T-cell (primary cell): Measurements from ENCODE around the gene FAM114A1. TPM values are rescaled to one million over a fixed set of nuclear protein-coding genes. Genes with fewer than 3 reads are reported as not detected.
"Not testable (repeated sequence)": the region's sequence is repeated elsewhere in the genome, so short reads cannot be mapped to it uniquely, and the experiment has no call there.

Experiments
- ATAC-seq, 4 experiments: fragments of 200-7000 bp in 3 of 4; fragments of 150-1000 bp in 1 of 4; cut with Tn5 transposase; replicated peaks in 1 of 4; 1 replicate in 3 of 4; 2 replicates in 1 of 4; pipeline ENCODE4 v1.10.0; 2021; ENCODE audit warnings: moderate library complexity in 3 of 4, mild to moderate bottlenecking in 2 of 4, moderate number of reproducible peaks in 1 of 4
- CTCF ChIA-PET, 2 donors: fragments of 300-600 bp; sonication (Branson Sonifier 250); formaldehyde crosslinking; loops; one replicate each; lab custom pipeline; 2022; ENCODE audit warnings: antibody characterized with exemption in 2 of 2; lab: Charles Lee
- POLR2A ChIA-PET, 2 donors: fragments of 300-600 bp; sonication (Branson Sonifier 250); formaldehyde crosslinking; loops; one replicate each; lab custom pipeline; 2022; ENCODE audit warnings: antibody characterized with exemption in 2 of 2; lab: Charles Lee
- DNase-seq, 35 experiments: peaks; one replicate each; pipeline versions ENCODE4 v3.0.0 to v3.0.0-alpha.2; 2013 to 2023
- H3K27ac ChIP-seq: one replicate; pipeline ENCODE4 v1.5.1; 2013; ENCODE audit warnings: low read length
- H3K27me3 ChIP-seq, 2 experiments: replicated peaks in 1 of 2; 1 replicate in 1 of 2; 2 replicates in 1 of 2; pipeline versions ENCODE4 v1.6.1 to v1.7.0; 2013; ENCODE audit warnings: low read length in 1 of 2, mixed read lengths in 1 of 2; ENCODE audit not compliant: control insufficient read depth in 2 of 2, insufficient read depth in 2 of 2; ENCODE audit errors: extremely low read depth in 1 of 2
- H3K36me3 ChIP-seq, 2 donors: 1 replicate in 1 of 2; 2 replicates in 1 of 2; pipeline versions ENCODE4 v1.6.1 to v1.7.0; 2013; ENCODE audit warnings: low read length in 1 of 2; ENCODE audit not compliant: control insufficient read depth in 2 of 2, insufficient read depth in 1 of 2; ENCODE audit errors: extremely low read depth in 1 of 2
- H3K4me1 ChIP-seq, 2 experiments: 1 replicate in 1 of 2; 2 replicates in 1 of 2; pipeline versions ENCODE4 v1.6.1 to v1.7.0; 2013; ENCODE audit warnings: low read length in 2 of 2, mixed read lengths in 1 of 2; ENCODE audit not compliant: insufficient read depth in 2 of 2, control insufficient read depth in 1 of 2; ENCODE audit errors: extremely low read depth in 1 of 2
- H3K4me3 ChIP-seq, 2 donors: 1 replicate in 1 of 2; 2 replicates in 1 of 2; pipeline versions ENCODE4 v1.5.1 to v1.7.0; 2013; ENCODE audit warnings: mild to moderate bottlenecking in 2 of 2, low read length in 1 of 2, moderate library complexity in 1 of 2; ENCODE audit not compliant: control insufficient read depth in 1 of 2; ENCODE audit errors: extremely low read depth in 1 of 2
- H3K9me3 ChIP-seq: 2 replicates; pipeline ENCODE4 v1.7.0; 2013
- H3K27ac Mint-ChIP-seq, 2 donors: one replicate each; pipeline ENCODE4 v1.8.0; 2020 to 2021; ENCODE audit warnings: mild to moderate bottlenecking in 2 of 2, mixed read lengths in 2 of 2
- H3K27me3 Mint-ChIP-seq, 2 donors: one replicate each; pipeline ENCODE4 v1.8.0; 2021 to 2022; ENCODE audit warnings: mixed read lengths in 2 of 2
- H3K36me3 Mint-ChIP-seq: one replicate; pipeline ENCODE4 v1.8.0; 2021; ENCODE audit warnings: mixed read lengths
- H3K4me1 Mint-ChIP-seq, 3 donors: one replicate each; pipeline ENCODE4 v1.8.0; 2020 to 2022; ENCODE audit warnings: mixed read lengths in 3 of 3, mild to moderate bottlenecking in 1 of 3
- H3K4me3 Mint-ChIP-seq, 3 donors: one replicate each; pipeline ENCODE4 v1.8.0; 2020 to 2022; ENCODE audit warnings: mild to moderate bottlenecking in 3 of 3, mixed read lengths in 3 of 3, moderate library complexity in 3 of 3
- H3K9me3 Mint-ChIP-seq, 3 donors: one replicate each; pipeline ENCODE4 v1.8.0; 2020 to 2022; ENCODE audit warnings: mixed read lengths in 3 of 3
- WGBS: methylation state at CpG from one replicate; pipeline ENCODE4 v1.1.5; 2013; ENCODE audit warnings: missing lambda C conversion rate; ENCODE audit not compliant: insufficient coverage; 5-methylcytosine and 5-hydroxymethylcytosine counted together
- total RNA-seq, 35 experiments: library from RNA in 6 of 35; stranded (reverse) in 6 of 35; fragments of 120-200 nt in 1 of 35; gene quantifications; one replicate each; pipeline versions ENCODE4 v1.2.1 to v1.2.4 and lab custom pipeline; 2013 to 2026

The FAM114A1 gene
- total RNA-seq, 5 donors from 2014 or later (not counting 1 experiment from before 2014, with no cell fraction given): 0.35 to 0.79 (median 0.39) TPM; not detected in 1

DNA sequence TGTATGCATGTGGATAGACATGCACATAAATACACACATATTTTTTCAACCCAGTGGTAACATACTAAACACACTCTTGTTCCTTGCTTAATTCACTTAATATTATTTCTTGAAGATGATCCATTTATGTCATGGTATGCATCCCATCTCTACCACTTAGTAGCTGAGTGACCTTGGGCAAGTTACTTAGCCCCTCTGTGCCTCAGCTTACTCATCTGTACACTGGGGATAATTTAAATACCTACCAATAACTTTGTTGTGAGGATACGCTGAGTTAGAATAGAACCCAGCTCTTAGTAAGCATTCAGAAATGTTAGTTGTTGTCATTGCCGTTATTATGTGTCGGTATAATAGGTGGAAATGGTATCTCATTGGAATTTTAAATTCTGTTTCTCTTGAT, 41.4 kb downstream of the FAM114A1 start:
- H3K4me3 Mint-ChIP-seq: no peak overlapping the region
- no peak for DNase-seq
- Histone ChIP-seq H3K36me3 (no peaks in the 10 kb centered on the region), H3K4me1 (no peaks in the 10 kb centered on the region), H3K9me3 (no peaks in the 10 kb centered on the region), H3K4me3 (no peak overlapping the region), H3K27ac (no peak overlapping the region), H3K27me3 (no peaks in the 10 kb centered on the region)
- CTCF ChIA-PET: interaction anchor here in 1 of 2 donors (1.0 kb wide), 1 partner anchor 10 kb away, joined by 4 read pairs; no protein-coding TSS in a partner anchor
- no peak overlapping the region for H3K27ac Mint-ChIP-seq
- H3K9me3 Mint-ChIP-seq: no peaks in the 10 kb centered on the region
- no peak for ATAC-seq
- POLR2A ChIA-PET: interaction anchor here in 1 of 2 donors (0.6 kb wide), 1 partner anchor 149 kb away, joined by 3 read pairs; no protein-coding TSS in a partner anchor
- no CpG with 5 or more reads among the region's 3 CpGs for WGBS
- H3K27me3 Mint-ChIP-seq: peaks cover 0 to 4% of the 10 kb centered on the region in 2 donors
- H3K4me1 Mint-ChIP-seq: no peaks in the 10 kb centered on the region
- H3K36me3 Mint-ChIP-seq: no peaks in the 10 kb centered on the region

DNA sequence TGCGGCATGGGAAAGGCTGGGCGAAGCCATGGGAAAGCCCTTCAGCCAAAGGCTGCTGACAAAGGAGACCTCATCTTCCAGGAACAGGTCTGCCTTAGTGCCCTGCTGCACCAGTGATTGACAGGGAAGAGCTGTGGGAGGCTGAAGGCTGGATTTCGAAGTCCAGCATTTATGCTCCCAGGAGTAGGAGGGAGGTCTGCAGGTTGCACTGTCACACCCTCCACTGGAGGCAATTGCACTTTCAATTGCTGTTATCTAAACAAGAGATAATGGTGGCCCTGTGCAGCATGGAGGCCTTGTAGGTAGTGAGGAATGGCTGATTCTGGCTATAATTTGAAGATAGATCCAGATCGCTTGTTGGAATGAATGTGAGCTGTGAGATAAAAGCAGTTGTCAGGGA, 43.7 kb downstream of the FAM114A1 start:
- no peaks in the 10 kb centered on the region for H3K4me1 ChIP-seq
- H3K9me3 ChIP-seq: no peaks in the 10 kb centered on the region
- H3K4me1 Mint-ChIP-seq: peaks cover 8 to 10% (median 9%) of the 10 kb centered on the region in 3 donors
- peaks cover 0 to 4% of the 10 kb centered on the region in 2 donors for H3K27me3 Mint-ChIP-seq
- H3K4me3 ChIP-seq: no peak overlapping the region
- no peak for ATAC-seq
- H3K27me3 ChIP-seq: no peaks in the 10 kb centered on the region
- H3K9me3 Mint-ChIP-seq: no peaks in the 10 kb centered on the region
- no peaks in the 10 kb centered on the region for H3K36me3 Mint-ChIP-seq
- H3K4me3 Mint-ChIP-seq: no peak overlapping the region
- WGBS: 96% methylated on average over 3 of the region's 4 CpGs
- CTCF ChIA-PET: interaction anchor here (0.6 to 0.7 kb wide), 2 partner anchors 147 to 645 kb away, joined by 3 read pairs; no protein-coding TSS in a partner anchor
- H3K27ac Mint-ChIP-seq: no peak overlapping the region
- POLR2A ChIA-PET: no interaction called here
- H3K27ac ChIP-seq: no peak overlapping the region
- H3K36me3 ChIP-seq: no peaks in the 10 kb centered on the region
- DNase-seq: no peak

DNA sequence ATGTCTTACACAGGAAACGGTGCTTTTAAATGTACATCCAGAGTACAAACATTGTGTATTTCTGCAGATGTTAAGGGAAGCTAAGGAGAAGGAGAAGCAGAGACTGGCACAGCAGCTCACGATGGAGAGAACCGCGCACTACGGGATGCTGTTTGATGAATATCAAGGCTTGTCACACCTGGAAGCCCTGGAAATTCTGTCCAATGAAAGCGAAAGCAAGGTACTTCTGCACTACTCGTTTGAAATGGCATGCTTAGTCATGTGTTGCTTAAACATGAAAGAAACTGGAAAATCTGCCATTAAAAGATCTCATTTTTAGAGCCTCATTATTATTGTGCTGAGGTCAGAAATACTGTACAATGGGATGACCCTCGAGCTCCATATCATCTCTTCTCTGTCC, 47.2 kb downstream of the FAM114A1 start:
- 57% methylated on average over 5 of the region's 8 CpGs for whole genome bisulfite sequencing
- Mint-ChIP-seq H3K27me3 (peaks cover 0 to 4% of the 10 kb centered on the region in 2 donors), H3K4me1 (peaks cover 8 to 10% (median 9%) of the 10 kb centered on the region in 3 donors), H3K27ac (peak overlapping the region in 1 of 2 donors; percentile 45), H3K9me3 (no peaks in the 10 kb centered on the region), H3K4me3 (peak overlapping the region; percentile 10 to 35 (median 29)), H3K36me3 (no peaks in the 10 kb centered on the region)
- CTCF ChIA-PET: interaction anchor here in 1 of 2 donors (0.6 kb wide), 1 partner anchor 12 kb away, joined by 3 read pairs; no protein-coding TSS in a partner anchor
- DNase-seq: peak in 1 of 35 experiments; percentile 16
- no peaks in the 10 kb centered on the region for H3K9me3 ChIP-seq
- no peaks in the 10 kb centered on the region for H3K4me1 ChIP-seq
- no peaks in the 10 kb centered on the region for H3K27me3 ChIP-seq
- POLR2A ChIA-PET: interaction anchor here in 1 of 2 donors (0.5 kb wide), 1 partner anchor 10 kb away, joined by 3 read pairs; no protein-coding TSS in a partner anchor
- H3K4me3 ChIP-seq: peak overlapping the region in 1 of 2 donors; percentile 21
- no peak overlapping the region for H3K27ac ChIP-seq
- peak in 1 of 4 experiments; percentile 46 for ATAC-seq
- H3K36me3 ChIP-seq: no peaks in the 10 kb centered on the region

DNA sequence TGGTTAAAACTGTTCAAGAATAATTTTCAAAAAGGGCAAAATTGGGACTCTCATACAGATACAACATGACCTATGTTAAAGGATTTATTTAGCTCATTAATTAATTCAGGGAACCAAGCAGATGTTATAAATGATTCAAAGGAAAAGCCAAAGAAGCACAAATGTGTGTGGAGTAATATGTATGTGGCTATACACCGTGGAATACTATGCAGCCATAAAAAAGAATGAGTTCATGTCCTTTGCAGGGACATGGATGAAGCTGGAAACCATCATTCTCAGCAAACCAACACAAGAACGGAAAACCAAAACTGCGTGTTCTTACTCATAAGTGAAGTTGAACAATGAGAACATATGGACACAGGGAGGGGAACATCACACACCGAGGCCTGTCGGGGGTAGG, 48.7 kb downstream of the FAM114A1 start:
- DNase-seq, H3K4me3 ChIP-seq, H3K27ac ChIP-seq, H3K36me3 Mint-ChIP-seq, H3K36me3 ChIP-seq, ATAC-seq, POLR2A ChIA-PET, H3K27me3 ChIP-seq, H3K27ac Mint-ChIP-seq, H3K4me1 ChIP-seq, H3K27me3 Mint-ChIP-seq, H3K4me3 Mint-ChIP-seq, H3K9me3 Mint-ChIP-seq, H3K9me3 ChIP-seq: not testable (repeated sequence)
- CTCF ChIA-PET: interaction anchor here (0.7 to 1.1 kb wide), 3 partner anchors 8 to 13 kb away, joined by 3 to 5 read pairs (median 4); no protein-coding TSS in a partner anchor
- no CpG with 5 or more reads among the region's 5 CpGs for WGBS
- peaks cover 8 to 16% (median 11%) of the 10 kb centered on the region in 3 donors for H3K4me1 Mint-ChIP-seq

DNA sequence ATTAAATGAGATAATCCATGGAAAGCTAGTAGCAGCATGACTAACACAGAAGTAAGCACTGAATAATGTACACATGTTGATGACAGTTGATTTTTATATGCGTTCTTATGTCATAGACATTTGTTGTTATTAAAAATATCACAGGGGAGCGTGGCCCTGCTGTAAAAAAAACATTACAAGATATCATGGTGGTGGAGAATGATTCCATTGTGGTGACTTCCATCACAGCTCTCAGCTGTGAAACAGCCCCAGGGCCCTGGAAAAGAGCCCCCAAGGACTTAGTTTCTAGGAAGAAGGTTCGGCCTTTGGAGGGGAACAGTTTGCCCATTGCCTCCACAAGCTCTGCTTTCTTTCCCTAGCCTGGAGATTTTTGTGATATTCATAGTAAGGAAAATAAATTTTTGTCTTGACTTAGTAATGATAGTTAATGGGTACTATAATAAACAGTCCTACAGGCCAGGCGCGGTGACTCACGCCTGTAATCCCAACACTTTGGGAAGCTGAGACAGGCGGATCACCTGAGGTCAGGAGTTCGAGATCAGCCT, 49.9 kb downstream of the FAM114A1 start:
- Histone ChIP-seq H3K9me3 (no peaks in the 10 kb centered on the region), H3K4me3 (no peak overlapping the region), H3K4me1 (no peaks in the 10 kb centered on the region), H3K27ac (no peak overlapping the region), H3K36me3 (no peaks in the 10 kb centered on the region), H3K27me3 (peaks cover 0 to 2% of the 10 kb centered on the region in 2 experiments)
- no peaks in the 10 kb centered on the region for H3K36me3 Mint-ChIP-seq
- H3K4me1 Mint-ChIP-seq: peaks cover 8 to 16% (median 11%) of the 10 kb centered on the region in 3 donors
- no peak overlapping the region for H3K27ac Mint-ChIP-seq
- no peak for DNase-seq
- H3K9me3 Mint-ChIP-seq: no peaks in the 10 kb centered on the region
- ChIA-PET CTCF (no interaction called here), POLR2A (no interaction called here)
- WGBS: no CpG with 5 or more reads among the region's 8 CpGs
- H3K4me3 Mint-ChIP-seq: no peak overlapping the region
- no peaks in the 10 kb centered on the region for H3K27me3 Mint-ChIP-seq
- no peak for ATAC-seq

DNA sequence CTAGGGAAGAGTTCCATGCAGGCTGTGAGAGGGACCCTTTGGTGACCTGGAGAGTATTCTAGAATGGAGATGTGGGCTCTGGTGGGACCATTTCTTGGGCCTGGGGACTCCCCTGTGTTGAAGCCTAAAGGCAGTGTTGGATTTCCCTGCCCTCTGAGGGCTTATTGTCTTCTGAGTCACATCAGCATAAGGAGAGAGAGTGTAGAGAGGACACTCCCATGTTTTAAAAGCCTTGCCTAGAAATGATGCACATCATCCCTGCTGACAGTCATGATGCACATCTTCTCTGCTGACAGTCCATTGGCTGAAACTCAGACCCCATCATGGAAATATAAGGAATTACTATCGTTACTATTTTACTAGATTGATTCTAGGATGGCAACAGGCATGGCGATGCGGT, 51.9 kb downstream of the FAM114A1 start:
- POLR2A ChIA-PET: no interaction called here
- Histone ChIP-seq H3K9me3 (no peaks in the 10 kb centered on the region), H3K27me3 (peaks cover 0 to 2% of the 10 kb centered on the region in 2 experiments), H3K36me3 (no peaks in the 10 kb centered on the region), H3K4me1 (no peaks in the 10 kb centered on the region), H3K4me3 (no peak overlapping the region), H3K27ac (no peak overlapping the region)
- CTCF ChIA-PET: no interaction called here
- Mint-ChIP-seq H3K4me1 (peaks cover 8 to 16% (median 11%) of the 10 kb centered on the region in 3 donors), H3K27ac (no peak overlapping the region), H3K27me3 (no peaks in the 10 kb centered on the region), H3K4me3 (no peak overlapping the region), H3K36me3 (no peaks in the 10 kb centered on the region), H3K9me3 (no peaks in the 10 kb centered on the region)
- WGBS: 90% methylated on average over 2 of the region's 3 CpGs
- DNase-seq: no peak
- no peak for ATAC-seq
